ENCODE measurements around the gene ETS2.

Gene ETS2

DNA sequence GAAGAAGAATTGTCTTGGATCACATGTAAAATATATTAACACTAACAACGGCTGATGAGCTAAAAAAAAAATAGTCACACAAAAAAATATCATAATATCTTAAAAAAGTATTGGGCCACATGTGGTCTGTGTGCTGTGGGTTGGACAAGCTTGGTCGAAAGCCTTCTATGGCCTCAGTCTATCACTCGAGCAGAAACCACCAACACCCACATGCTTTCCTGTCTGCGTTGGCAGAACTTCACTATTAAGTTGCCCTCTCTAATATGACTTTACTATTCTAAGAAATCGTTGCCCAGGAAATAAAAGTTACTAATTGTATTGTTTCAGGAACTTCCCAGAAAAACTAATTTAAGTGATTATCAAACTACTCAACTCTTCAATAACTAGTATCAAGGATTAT lies 28.2 kb upstream of the ETS2 start:
- DNase-seq (ENCODE audit: low read depth) = no peak

DNA sequence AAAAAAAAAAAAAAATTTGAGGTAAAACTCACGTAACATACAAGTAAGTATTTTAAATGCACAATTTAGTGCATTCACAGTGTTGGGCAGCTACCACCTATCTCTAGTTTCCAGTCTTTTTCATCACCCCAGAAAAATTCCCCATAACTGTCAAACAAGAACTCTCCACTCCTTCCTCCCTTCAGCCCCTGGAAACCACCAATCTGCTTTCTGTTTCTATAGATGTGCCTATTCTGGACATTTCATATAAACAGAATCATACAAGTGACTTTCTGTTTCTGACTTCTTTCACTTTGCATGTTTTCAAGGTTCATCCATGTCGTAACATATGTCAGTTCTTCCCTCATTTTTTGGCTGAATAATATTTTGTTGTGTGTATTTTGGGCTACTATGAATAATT lies 24.9 kb upstream of the ETS2 start:
- no peak for DNase-seq (ENCODE audit: low read depth)

DNA sequence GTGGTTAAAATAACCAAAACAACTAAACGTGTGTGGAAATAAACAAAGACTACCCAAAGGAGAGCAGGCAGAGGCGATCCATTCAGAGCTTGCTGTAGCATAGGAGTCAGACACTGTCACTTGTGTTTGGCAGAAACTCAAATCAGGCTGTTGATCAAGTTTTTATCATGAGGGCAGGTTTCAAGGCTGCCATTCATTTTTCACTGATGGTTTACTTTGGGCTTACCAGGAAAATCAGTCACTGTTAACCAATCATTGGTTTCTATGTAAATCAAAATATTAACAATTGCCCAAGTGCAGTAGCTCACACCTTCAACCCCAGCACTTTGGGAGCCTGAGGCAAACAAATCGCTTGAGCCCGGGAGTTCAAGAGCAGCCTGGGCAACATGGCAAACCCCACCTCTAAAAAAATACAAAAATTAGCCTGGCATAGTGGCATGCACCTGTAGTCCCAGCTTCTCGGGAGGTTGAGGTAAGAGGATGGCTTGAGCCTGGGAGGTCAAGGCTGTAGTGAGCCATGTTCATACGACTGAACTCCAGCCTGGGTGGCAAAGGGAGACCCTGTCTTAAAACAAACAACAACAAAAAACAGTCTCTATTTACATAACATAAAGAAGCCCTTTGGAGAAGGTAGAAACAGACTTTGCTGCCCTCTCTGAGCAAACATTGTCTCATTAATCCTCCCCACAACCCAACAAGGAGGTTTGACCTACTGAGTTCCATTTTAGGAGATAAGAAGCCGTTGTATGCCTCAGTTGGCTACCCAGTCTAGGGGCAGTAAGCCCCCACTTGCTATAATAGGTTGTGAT lies 21.1 kb upstream of the ETS2 start:
- no peak for DNase-seq (ENCODE audit: low read depth)

DNA sequence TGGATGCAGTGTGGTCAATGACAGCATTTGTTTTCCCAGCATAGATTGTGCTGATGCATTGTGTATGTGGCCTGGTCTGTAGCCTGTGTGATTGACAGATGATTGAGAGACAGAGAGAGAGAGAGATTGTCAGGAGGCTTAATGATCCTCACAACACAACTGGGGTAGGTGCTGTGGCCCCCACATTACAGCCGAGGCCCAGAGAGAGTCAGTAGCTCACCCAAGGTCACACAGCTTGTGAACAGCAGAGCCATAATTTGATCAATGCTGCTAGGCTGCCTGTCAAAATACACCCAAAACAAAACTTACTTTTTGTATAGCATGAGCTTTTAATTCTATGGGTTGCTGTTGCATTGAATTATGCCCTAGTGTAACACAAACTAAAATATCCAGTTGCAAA lies 20.2 kb upstream of the ETS2 start:
- DNase-seq (ENCODE audit: low read depth) = no peak

DNA sequence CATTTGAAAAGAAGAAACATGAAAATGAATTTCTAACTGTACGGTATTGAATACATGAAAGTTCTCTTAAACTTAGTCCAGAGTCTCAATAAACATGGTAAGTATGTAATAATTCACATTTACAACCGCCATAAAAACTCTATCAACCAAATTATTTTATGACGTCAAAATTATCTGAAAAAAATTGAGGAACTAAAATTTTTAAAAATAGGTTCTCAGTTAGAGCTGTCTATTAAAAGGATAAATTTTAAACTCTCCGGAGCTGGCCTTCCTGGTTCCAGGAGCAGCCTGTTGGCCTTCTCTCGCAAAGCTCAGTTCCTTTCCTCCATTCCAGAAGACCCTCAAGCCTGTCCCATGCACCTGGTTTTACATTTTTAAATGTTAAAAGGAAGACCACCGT lies 18.7 kb upstream of the ETS2 start:
- DNase-seq (ENCODE audit: low read depth) = no peak

DNA sequence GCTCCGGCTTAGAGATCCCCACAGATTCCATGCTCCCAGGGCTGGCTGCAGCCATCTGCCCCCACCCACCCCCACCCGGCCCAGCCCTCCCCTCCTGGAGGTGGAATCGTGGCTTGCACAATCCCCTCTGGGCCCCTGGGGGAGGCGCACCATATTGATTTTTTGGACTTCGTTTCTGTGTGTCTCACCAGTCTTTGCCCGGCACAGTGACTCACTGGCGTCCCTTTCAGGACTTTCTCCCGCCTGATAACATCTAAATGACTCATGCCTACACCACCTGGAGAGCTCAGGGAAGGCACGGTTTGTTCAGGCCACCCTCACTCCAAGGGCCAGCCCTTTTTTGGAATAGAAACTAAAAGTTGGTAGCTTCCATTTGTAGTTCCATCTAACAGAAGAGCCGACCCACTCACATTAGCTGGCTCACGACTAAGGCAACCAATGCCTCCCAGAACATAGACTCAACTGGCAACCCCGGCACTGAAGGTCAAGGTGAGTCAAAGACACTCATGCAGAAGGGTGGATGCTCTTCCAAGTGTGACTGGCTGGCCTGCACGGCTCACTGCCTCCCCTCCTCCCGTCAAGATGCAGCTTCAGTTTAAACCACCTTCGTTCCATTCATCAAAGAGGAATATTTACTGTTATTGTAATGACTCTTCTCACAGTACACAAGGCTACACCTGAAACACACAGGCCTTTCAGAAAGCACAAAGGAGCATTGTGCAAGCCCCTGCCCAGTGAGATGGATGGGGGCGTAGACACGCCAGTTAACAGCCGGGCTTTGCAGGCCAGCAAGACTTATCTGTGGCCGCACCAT lies 18.1 kb upstream of the ETS2 start:
- DNase-seq (ENCODE audit: low read depth) = no peak

DNA sequence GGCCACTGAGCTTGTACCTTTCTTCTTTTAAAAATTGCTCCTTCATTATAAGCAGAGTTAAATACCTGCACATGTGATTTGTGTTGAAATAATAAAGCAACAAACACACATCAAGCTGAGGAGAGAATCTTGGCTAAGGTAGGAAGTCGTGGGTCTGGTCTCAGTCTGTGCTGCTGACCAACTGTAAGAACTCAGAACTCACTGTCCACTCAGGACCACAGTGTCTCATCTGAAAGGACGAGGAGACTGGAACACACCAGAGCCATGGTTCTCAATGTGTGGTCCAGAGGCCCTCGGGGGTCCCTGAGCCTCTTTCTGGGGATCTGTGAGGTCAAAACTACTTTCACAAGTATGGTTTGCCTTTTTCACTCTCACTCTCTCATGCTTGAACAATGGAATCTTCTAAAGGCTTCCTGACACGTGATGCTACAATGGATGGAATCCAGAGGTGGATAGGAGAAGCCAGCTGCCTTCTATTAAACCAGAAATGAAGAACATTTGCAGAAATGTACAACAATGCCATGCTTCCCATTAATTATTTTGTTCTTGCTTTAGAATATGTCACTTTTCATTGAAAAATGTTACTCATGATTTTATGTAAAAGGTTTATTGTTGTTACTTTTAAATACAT lies 17.3 kb upstream of the ETS2 start:
- DNase-seq (ENCODE audit: low read depth) = no peak

DNA sequence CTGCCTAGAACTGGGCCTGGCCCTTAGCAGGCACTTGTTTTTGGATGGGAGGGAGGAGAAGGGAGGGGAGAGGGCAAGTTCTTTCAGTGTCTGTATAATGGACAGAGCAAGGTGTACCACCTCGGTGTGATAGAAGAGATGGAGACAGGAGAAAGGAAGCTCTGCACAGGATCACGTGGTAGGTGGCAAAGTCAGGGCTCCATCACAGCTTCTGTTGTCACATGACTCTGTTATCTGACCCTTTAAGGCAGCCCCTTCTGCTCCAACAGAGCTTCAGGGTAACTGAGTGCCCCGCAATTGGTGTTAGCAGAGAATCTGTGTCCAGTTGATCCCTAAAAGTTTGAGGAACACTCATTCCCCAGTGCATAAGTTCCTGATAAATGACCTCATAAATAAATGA lies 16.5 kb upstream of the ETS2 start:
- no peak for DNase-seq (ENCODE audit: low read depth)

DNA sequence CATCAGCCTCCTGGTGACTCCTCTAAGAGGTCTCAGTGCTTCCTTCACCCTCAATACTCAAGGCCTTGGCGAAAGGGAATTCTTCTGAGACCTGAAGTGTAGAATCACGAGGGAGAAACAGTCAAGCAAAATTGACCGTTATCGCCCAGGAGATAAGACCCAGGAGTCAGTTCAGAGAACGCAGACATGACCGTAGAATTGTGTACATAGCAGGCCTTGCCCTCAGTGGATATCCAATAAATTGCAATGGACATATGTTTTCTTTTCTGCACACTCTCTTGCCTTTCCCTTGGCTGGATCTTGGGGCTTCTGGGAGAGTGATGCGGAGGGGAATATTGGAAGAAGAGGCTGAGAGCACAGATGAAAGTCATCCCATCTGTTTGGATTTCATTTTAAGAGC lies 15.7 kb upstream of the ETS2 start:
- DNase-seq (ENCODE audit: low read depth) = no peak

DNA sequence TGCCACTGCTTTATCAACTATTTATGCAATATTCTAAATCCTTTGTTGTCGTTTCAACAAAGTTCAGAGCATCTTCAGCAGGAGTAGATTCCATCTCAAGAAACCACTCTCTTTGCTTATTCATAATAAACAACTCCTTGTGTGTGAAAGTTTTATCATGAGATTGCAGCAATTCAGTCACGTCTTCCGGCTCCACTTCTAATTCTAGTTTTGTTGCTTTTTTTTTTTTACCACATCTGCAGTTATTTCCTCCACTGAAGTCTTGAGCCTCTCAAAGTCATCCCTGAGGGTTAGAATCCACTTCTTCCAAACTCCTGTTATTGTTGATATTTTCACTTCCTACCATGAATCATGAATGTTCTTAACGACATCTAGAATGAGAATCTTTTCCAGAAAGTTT lies 14.8 kb upstream of the ETS2 start:
- no peak for DNase-seq (ENCODE audit: low read depth)

DNA sequence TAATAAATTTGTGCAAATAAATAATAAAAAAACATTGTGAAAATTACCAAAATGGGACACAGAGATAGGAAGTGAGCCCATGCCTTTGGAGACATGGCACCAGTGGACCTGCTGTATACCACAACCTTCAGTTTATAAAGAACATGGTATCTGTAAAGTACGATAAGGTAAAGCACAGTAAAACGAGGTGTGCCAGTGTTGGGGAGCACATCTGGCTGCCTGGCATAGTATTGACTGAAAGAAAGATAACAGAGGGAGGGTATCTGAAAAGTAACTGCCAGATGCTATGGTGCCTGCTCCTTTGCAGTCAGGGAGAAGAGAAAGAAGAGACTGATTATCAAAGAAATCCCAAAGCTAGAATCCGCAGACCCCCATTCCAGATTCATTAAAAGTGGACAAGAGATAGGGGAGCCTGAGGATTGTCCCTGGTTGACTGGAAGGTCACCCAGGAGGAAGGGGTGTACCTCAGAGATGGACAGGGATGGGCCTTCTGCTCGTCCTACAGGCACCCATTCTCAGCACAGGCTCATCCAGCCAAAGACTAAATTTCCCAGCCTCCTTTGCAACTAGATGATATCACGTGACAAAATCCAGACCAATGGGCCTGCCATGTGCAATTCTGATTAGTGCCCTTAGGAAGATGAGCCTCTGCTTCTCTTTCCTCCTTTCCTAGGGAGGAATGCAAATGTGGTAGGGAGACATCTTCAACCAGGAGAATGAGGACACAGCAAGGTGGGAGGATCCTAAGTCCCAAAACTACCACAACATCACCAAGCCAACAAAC lies 12.9 kb upstream of the ETS2 start:
- no peak for DNase-seq (ENCODE audit: low read depth)

DNA sequence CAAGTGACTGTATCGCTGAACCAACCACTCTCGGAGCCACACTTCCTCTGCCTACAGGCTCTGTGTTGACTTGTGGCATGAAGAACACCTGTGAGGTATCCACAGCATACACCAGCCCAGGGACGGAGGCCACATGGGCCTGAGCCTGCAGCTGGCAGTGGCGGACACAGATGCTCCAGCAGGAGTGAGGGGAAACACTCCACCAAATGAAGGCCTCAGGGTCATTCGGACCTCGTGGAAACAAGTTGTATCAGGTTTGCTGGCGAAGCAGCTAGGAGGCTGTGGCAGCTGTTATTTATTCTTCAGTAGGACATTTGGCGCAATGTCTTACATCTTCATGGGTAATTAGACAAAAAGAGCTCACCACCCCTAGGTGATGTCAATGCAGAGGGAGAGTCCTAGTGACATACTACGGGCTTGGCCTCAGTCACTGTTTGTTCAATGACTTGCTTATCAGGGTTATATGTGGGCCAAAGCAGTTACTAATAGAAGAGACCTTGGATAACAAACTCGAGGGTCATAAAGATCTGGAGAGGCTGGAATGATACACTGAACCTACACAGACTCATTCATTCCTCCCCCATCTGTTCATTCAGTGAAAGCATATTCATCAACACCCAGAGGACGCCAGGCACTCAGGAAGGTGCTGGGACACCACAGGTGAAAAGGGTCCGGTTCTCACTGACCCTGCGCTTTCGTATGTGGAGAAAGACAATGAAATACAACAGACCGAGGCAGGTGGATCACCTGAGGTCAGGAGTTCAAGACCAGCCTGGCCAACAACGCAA lies 11.6 kb upstream of the ETS2 start:
- no peak for DNase-seq (ENCODE audit: low read depth)

DNA sequence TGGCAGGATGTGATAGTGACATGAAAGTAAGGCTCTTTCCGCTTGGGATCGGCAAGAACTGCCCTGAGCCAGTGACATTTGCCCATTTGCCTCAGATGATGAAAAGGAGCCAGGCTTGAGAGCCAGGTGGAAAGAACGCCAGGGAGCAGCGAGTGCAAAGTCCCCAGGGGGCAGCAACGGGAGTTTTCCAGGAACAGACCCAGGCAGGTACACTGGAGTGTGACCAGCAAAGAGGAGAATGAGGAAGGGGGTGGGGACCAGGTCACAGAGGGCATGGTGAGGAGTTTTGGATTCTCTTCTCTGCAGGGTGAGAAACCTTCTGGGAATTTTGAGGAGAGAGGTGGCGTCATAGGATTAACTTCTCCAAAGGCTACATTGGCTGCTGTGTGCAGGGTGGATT lies 10.8 kb upstream of the ETS2 start:
- DNase-seq (ENCODE audit: low read depth) = no peak

DNA sequence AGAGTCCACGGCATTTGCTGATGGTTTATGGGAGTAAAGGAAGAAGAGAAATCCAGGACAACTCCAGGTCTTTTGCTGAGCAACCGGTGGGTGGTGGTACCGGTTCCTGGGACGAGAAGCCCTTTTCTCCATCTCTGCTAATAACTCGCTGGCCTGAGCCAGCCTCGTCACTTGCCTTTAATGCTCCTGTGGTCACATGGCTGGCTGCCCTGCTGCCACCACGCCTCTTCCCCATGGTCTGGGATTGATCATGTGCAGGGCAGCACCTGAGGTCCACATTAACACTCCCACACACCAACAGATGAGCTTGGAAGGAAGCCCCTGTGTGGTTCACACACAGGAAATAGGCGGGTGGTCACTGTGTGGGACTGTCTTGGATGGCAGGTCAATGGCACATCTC lies 10.3 kb upstream of the ETS2 start:
- DNase-seq (ENCODE audit: low read depth) = no peak

DNA sequence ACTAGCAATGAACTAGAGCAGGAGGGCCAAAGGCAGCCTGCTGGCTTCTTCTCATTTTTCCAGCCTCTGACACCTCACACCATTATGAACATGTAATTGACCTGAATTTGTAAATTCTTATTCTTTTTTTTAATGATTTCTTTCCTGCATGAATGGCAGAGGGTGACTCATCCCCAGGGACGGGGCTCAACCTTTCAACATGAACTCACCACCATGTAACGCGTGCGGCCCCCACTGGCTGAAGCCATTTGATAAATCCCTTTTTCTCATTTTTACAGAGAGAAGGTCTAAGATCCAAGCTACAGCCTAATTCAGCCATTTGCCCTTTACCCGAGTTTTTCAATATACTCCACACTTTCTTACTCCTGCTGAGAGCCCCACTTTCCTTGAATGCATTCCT lies 9.3 kb upstream of the ETS2 start:
- DNase-seq (ENCODE audit: low read depth) = no peak

DNA sequence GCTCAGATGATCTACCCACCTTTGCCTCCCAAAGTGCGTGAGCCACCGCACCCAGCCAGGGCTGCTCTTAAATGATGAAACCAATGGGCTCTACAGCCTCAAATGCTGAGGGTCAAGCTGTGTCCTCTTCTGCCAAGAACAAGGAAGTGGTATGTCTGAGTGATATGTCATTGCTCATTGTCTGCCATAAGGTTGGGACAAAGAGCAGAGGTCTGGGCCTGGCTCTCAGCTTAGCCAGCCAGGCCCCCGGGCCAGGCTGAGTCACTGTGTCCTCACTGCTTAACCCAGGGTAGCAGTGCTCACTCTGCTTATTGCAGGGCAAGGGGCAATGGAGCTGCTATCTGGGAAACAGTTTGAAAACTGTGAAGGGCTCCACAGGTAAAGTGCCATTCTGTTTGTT lies 8.3 kb upstream of the ETS2 start:
- no peak for DNase-seq (ENCODE audit: low read depth)

DNA sequence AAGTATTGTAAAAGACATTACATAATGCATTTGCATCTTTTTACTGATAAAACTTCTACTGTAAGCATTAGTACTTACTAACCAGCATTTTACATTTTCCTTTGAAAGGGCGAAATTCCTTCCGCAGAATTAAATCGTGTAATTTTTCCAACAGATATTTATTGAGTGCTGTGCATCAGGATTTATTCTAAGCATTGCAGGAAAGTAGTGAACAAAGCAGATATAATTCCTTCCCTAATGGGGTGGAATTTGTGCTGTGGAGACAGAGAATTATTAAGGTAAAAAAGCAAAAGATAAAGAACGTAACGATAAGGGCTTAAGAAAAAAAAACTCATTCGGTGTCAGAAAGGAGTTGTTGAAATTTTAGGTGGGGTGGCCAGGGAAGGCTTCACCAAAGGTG lies 7.6 kb upstream of the ETS2 start:
- no peak for DNase-seq (ENCODE audit: low read depth)

DNA sequence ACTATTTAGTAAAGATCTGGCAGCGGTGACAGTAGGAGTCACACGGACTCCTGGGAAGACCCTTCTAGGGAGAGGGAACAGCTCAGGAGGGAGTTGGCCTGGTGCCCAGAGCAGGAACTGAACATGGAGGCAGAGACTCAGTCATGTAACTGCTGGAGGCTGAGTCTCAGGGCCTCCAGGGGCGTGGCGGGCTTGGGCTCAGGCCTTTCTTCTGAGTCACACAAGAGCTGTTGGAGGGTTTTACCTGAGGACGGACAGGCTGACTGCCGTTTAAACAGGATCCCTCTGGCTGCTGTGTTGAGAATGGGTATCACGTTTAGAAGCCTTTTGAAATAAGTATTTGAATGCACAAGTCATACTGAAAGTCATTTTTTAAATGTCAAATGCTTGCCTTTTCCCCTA lies 7.2 kb upstream of the ETS2 start:
- no peak for DNase-seq (ENCODE audit: low read depth)

DNA sequence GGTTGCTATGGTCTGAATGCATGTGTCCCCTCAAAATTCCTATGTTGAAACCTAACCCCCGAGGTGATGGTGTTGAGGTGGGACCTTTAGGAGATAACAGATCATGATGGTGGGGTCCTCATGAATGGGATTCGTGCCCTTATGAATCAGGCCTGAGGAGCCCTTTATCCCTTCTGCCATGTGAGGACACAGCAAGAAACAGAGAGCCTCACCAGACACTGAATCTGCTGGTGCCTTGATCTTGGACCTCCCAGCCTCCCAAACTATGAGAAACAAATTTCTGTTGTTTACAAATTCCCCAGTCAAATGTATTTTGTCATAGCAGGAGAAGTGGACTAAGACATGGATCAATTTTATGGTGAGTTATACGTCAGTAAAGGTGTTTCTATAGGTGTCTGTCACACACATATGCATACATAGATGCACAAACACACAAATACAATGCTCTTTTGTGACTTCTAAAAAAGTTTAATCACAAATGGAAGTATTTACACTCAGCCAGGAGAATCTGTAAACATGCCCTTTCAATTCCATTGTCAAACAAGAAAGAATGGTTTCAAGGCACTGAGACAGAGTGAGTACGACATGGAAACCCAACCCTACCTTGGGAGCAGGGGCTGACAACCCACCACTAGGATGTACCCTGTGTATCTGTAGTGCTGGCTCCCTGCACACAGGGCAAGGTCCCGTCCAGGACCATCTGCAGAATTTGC lies 5.5 kb upstream of the ETS2 start:
- no peak for DNase-seq (ENCODE audit: low read depth)

DNA sequence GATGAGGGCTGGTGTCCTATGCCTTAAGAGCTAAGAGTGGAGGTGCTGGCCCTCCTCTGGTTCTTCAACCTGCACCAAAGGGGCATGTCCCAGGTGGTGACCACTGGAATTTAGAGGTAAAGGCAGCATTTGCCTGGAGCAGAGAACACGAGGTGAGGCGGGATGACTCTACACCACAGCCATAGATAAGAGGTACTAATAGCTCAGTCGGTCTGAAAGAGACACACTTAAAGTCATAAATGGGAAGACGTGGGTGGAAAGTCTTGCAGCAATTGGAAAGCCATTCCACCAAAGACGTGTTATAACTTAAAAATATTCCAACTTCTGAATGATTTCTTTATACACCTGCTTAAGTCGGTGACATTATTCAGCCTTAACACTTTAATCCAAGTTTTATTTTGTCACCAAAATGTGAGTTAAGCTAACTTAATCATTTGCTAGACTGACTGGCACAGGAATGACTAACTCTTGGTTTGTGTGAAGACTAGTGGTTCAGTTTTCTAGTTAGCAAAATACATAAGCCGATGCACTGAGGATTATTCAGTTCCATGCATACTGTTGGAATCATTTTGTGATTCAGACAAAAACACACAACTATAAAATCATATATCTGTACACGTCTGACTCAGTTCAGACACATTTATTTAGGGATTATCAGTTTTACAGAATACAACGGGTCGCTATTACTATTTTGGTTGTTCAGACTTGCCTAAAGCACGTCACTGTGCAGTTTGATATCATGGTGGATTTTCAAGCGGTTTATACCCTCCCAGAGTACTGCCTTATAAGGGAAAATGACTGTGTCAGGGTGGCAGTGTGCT lies 4.6 kb upstream of the ETS2 start:
- DNase-seq (ENCODE audit: low read depth) = no peak

Data from GM04503 (cell line).